Immature natural killer cell (primary cell): ENCODE results near the gene MYBBP1A. TPM values are rescaled to one million over a fixed set of nuclear protein-coding genes. Genes with fewer than 3 reads are reported as not detected.
"Not testable (repeated sequence)": the region's sequence is repeated elsewhere in the genome, so short reads cannot be mapped to it uniquely, and the experiment has no call there.

ENCODE experiments used
- DNase-seq, 3 donors: peaks; one replicate each; pipeline ENCODE4 v3.0.0; 2022; ENCODE audit warnings: mixed read lengths in 1 of 3
- H3K27ac Mint-ChIP-seq, 6 donors: one replicate each; pipeline ENCODE4 v1.8.0; 2020; ENCODE audit warnings: mixed read lengths in 6 of 6, mild to moderate bottlenecking in 5 of 6, inconsistent platforms in 4 of 6, moderate library complexity in 3 of 6
- H3K27me3 Mint-ChIP-seq, 3 donors: one replicate each; pipeline ENCODE4 v1.8.0; 2020 to 2021; ENCODE audit warnings: low read depth in 3 of 3, mild to moderate bottlenecking in 3 of 3, mixed read lengths in 3 of 3, moderate library complexity in 3 of 3, inconsistent platforms in 1 of 3
- H3K36me3 Mint-ChIP-seq, 3 donors: one replicate each; pipeline ENCODE4 v1.8.0; 2020; ENCODE audit warnings: mixed read lengths in 3 of 3, inconsistent platforms in 2 of 3, mild to moderate bottlenecking in 2 of 3
- H3K4me1 Mint-ChIP-seq, 2 donors: one replicate each; pipeline ENCODE4 v1.8.0; 2020; ENCODE audit warnings: inconsistent platforms in 2 of 2, mild to moderate bottlenecking in 2 of 2, mixed read lengths in 2 of 2, moderate library complexity in 1 of 2
- H3K4me3 Mint-ChIP-seq, 5 donors: one replicate each; pipeline ENCODE4 v1.8.0; 2020; ENCODE audit warnings: mild to moderate bottlenecking in 5 of 5, mixed read lengths in 5 of 5, inconsistent platforms in 3 of 5, moderate library complexity in 3 of 5
- H3K9me3 Mint-ChIP-seq, 6 donors: one replicate each; pipeline ENCODE4 v1.8.0; 2020; ENCODE audit warnings: mild to moderate bottlenecking in 6 of 6, mixed read lengths in 6 of 6, inconsistent platforms in 4 of 6, moderate library complexity in 3 of 6
- polyA plus RNA-seq, 3 donors: library from polyadenylated mRNA; unstranded; fragments of 300-500 nt; fragmentation: Illumina TruSeq; gene quantifications; one replicate each; pipeline ENCODE4 v1.2.3, GENCODE V29; 2021

The MYBBP1A gene, protein sequence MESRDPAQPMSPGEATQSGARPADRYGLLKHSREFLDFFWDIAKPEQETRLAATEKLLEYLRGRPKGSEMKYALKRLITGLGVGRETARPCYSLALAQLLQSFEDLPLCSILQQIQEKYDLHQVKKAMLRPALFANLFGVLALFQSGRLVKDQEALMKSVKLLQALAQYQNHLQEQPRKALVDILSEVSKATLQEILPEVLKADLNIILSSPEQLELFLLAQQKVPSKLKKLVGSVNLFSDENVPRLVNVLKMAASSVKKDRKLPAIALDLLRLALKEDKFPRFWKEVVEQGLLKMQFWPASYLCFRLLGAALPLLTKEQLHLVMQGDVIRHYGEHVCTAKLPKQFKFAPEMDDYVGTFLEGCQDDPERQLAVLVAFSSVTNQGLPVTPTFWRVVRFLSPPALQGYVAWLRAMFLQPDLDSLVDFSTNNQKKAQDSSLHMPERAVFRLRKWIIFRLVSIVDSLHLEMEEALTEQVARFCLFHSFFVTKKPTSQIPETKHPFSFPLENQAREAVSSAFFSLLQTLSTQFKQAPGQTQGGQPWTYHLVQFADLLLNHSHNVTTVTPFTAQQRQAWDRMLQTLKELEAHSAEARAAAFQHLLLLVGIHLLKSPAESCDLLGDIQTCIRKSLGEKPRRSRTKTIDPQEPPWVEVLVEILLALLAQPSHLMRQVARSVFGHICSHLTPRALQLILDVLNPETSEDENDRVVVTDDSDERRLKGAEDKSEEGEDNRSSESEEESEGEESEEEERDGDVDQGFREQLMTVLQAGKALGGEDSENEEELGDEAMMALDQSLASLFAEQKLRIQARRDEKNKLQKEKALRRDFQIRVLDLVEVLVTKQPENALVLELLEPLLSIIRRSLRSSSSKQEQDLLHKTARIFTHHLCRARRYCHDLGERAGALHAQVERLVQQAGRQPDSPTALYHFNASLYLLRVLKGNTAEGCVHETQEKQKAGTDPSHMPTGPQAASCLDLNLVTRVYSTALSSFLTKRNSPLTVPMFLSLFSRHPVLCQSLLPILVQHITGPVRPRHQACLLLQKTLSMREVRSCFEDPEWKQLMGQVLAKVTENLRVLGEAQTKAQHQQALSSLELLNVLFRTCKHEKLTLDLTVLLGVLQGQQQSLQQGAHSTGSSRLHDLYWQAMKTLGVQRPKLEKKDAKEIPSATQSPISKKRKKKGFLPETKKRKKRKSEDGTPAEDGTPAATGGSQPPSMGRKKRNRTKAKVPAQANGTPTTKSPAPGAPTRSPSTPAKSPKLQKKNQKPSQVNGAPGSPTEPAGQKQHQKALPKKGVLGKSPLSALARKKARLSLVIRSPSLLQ (N-terminal part only)
- polyA plus RNA-seq, result 10 to 100 TPM in 1 of 3 donors, 1 to 10 TPM in 2; 3.5 to 21.9 (median 7.2) TPM

DNA sequence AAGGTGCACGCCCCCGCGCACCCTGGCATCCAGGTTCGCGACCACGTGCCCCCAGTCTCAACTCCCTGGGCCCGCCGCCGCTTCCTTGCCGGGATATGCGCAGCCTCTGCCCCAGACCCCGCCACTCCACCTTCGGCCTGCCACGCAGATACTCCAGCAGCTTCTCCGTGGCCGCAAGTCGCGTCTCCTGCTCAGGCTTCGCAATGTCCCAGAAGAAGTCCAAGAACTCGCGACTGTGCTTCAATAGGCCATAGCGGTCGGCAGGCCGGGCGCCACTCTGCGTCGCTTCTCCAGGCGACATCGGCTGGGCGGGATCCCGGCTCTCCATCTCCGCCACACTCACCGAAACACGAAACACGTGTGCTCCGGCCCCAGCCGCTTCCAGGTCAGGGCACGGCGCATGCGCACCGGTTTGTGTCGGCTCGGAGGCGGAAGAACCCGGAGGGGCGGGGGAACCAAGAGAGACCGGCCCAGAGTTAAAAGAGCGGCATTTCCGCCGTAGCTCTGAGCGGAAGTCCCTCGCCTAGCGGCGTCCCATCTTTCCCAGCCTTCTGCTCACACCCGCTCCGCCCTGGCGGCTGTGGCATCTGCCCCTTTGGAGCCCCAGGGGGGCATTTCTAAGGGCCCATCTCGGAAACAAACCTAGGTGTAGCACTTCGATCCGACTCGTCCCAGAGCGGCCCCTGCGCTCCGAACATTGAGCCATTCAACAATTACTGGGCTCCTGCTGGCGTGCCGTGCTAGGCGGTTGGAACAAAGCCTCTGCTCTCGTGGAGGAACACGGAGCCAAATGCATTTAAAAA, at the start of gene MYBBP1A:
Gene MYBBP1A (minus strand): TSS at position 388 of the 803 bp plus-strand sequence. CDS start 60 bp downstream, at position 328.
- Mint-ChIP-seq H3K4me1 (peaks cover 28 to 29% of the 10 kb centered on the region in 2 donors), H3K36me3 (peaks cover 0 to 10% (median 4%) of the 10 kb centered on the region in 3 donors), H3K4me3 (peak within 1 kb of the TSS; percentile 95 to 99 (median 97)), H3K27ac (peak within 1 kb of the TSS; percentile 93 to 97 (median 95)), H3K27me3 (peaks cover 0 to 6% (median 3%) of the 10 kb centered on the region in 3 donors), H3K9me3 (no peaks in the 10 kb centered on the region)
- peak; percentile 95 to 96 (median 96) for DNase-seq

DNA sequence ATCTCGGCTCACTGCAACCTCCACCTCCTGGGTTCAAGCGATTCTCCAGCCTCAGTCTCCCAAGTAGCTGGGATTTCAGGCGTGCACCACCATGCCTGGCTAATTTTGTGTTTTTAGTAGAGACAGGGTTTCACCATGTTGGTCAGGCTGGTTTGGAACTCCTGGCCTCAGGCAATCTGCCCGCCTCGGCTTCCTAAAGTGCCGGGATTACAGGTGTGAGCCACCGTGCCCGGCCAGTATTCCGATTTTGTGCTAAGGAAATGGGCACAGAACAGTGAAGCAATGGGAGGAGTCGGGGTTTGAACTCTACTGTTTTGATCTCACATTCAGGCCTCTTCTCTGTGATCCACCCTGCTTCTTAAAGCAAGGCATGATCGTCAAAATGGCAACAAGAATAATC, 49.6 kb upstream of the MYBBP1A start:
- H3K4me3 Mint-ChIP-seq, H3K9me3 Mint-ChIP-seq, DNase-seq, H3K36me3 Mint-ChIP-seq, H3K27me3 Mint-ChIP-seq, H3K4me1 Mint-ChIP-seq, H3K27ac Mint-ChIP-seq: not testable (repeated sequence)

GRCh38 chr17:4604111-4604644, 49.0 kb upstream of the MYBBP1A start:
- Mint-ChIP-seq H3K4me1 (no peaks in the 10 kb centered on the region), H3K27ac (no peak overlapping the region), H3K27me3 (peaks cover 3 to 6% (median 5%) of the 10 kb centered on the region in 3 donors), H3K36me3 (no peaks in the 10 kb centered on the region), H3K9me3 (no peaks in the 10 kb centered on the region), H3K4me3 (no peak overlapping the region)
- DNase-seq, result no peak

DNA sequence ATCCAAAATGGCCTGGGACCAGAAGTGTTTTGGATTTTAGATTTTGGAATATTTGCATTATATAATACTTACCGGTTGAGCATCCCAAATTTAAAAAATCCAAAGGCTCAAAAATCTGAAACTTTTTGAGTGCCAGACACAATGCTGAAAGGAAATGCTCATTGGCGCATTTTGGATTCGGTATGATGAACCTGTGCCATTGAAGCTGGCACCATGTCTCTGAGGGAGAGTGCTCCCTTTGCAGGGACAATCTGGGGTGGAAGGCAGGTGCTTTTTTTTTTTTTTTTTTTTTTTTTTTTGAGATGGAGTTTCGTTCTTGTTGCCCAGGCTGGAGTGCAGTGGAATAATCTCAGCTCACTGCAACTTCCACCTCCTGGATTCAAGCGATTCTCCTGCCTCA, 46.9 kb upstream of the MYBBP1A start:
- Mint-ChIP-seq H3K9me3 (no peaks in the 10 kb centered on the region), H3K4me3 (no peak overlapping the region), H3K36me3 (no peaks in the 10 kb centered on the region), H3K4me1 (no peaks in the 10 kb centered on the region), H3K27me3 (peaks cover 0 to 4% (median 1%) of the 10 kb centered on the region in 3 donors), H3K27ac (no peak overlapping the region)
- DNase-seq, result no peak

- DNase-seq, result no peak
- no peaks in the 10 kb centered on the region for H3K36me3 Mint-ChIP-seq
- H3K4me1 Mint-ChIP-seq, result no peaks in the 10 kb centered on the region
- H3K9me3 Mint-ChIP-seq, result no peaks in the 10 kb centered on the region
- no peak overlapping the region for H3K4me3 Mint-ChIP-seq
- peaks cover 0 to 6% (median 1%) of the 10 kb centered on the region in 3 donors for H3K27me3 Mint-ChIP-seq
- no peak overlapping the region for H3K27ac Mint-ChIP-seq
Observed at GRCh38 chr17:4601326-4601725, 46.1 kb upstream of the MYBBP1A start.

DNA sequence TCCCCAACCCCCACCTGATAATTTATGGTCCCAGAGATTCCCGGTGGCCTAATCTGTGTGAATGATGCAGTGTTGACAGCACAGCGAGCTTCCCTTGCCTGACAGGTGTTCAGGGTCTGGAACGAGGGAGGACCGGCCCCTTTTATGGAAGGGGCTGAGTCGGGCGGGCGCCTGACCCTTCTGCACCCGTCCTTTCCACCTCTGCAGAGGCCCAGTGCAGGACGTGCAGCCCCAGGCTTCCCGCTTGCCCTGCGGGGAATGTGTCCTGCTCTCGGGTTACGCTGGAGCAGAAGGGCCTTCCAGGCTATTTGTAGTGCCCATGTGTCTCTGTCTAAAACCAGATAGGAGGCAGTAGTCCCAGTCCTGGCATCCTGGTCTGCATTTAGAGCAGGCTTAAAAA, 45.4 kb upstream of the MYBBP1A start:
- H3K27me3 Mint-ChIP-seq, result peaks cover 0 to 6% (median 1%) of the 10 kb centered on the region in 3 donors
- no peak for DNase-seq
- H3K27ac Mint-ChIP-seq, result no peak overlapping the region
- no peaks in the 10 kb centered on the region for H3K4me1 Mint-ChIP-seq
- H3K9me3 Mint-ChIP-seq, result no peaks in the 10 kb centered on the region
- H3K36me3 Mint-ChIP-seq, result no peaks in the 10 kb centered on the region
- no peak overlapping the region for H3K4me3 Mint-ChIP-seq

GRCh38 chr17:4599505-4600281, 44.5 kb upstream of the MYBBP1A start:
- no peak for DNase-seq
- no peaks in the 10 kb centered on the region for H3K9me3 Mint-ChIP-seq
- no peak overlapping the region for H3K4me3 Mint-ChIP-seq
- H3K27me3 Mint-ChIP-seq, result peaks cover 0 to 6% (median 1%) of the 10 kb centered on the region in 3 donors
- H3K36me3 Mint-ChIP-seq, result no peaks in the 10 kb centered on the region
- H3K27ac Mint-ChIP-seq, result no peak overlapping the region
- peaks cover 0 to 2% of the 10 kb centered on the region in 2 donors for H3K4me1 Mint-ChIP-seq

GRCh38 chr17:4598776-4599504, 43.8 kb upstream of the MYBBP1A start:
- Mint-ChIP-seq H3K27me3 (peaks cover 0 to 6% (median 1%) of the 10 kb centered on the region in 3 donors), H3K4me1 (peaks cover 0 to 2% of the 10 kb centered on the region in 2 donors), H3K36me3 (no peaks in the 10 kb centered on the region), H3K4me3 (no peak overlapping the region), H3K27ac (no peak overlapping the region), H3K9me3 (no peaks in the 10 kb centered on the region)
- DNase-seq, result no peak

DNA sequence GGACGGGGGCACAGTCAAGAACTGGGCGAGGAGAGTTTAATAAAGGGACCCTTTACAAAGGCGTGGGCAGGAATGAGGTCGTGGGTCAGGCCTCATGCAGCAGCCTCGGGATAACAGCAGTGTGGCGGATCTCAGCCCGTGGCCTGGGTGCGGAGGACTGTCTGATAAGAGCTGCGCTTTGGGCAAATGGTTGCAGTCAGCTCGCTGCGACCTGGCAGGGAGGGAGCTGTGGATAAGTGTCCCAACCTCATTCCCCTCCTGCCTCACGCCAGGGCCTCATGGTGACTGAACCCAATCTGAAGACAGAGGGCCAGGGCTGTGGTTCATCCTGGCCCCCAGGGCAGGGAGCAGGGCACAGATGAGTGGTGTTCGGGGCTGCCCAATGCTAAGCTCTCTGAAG, 42.8 kb upstream of the MYBBP1A start:
- no peak for DNase-seq
- H3K27ac Mint-ChIP-seq, result no peak overlapping the region

GRCh38 chr17:4596636-4597380, 41.6 kb upstream of the MYBBP1A start:
- DNase-seq, result no peak
- no peak overlapping the region for H3K27ac Mint-ChIP-seq
- H3K4me3 Mint-ChIP-seq, result no peak overlapping the region
- H3K4me1 Mint-ChIP-seq, result peaks cover 0 to 2% of the 10 kb centered on the region in 2 donors
- peaks cover 0 to 7% (median 3%) of the 10 kb centered on the region in 3 donors for H3K27me3 Mint-ChIP-seq
- no peaks in the 10 kb centered on the region for H3K36me3 Mint-ChIP-seq
- H3K9me3 Mint-ChIP-seq, result no peaks in the 10 kb centered on the region

More for the DNA sequence above, 42.8 kb upstream of the MYBBP1A start:
- Mint-ChIP-seq H3K27me3 (peaks cover 0 to 6% (median 3%) of the 10 kb centered on the region in 3 donors), H3K4me1 (peaks cover 0 to 2% of the 10 kb centered on the region in 2 donors), H3K4me3 (no peak overlapping the region), H3K36me3 (no peaks in the 10 kb centered on the region), H3K9me3 (no peaks in the 10 kb centered on the region)
